B cell (primary cell): ENCODE results near the gene ZNF142. TPM values are rescaled to one million over a fixed set of nuclear protein-coding genes. Genes with fewer than 3 reads are reported as not detected.

ENCODE experiments used
- ATAC-seq: fragments of 200-7000 bp; cut with Tn5 transposase; one replicate; pipeline ENCODE4 v1.10.0; 2021; ENCODE audit warnings: low read depth, mild to moderate bottlenecking, moderate number of reproducible peaks, moderate library complexity
- CTCF ChIA-PET: fragments of 350-600 bp; sonication (Branson Sonifier 250); formaldehyde crosslinking; loops from one replicate; lab custom pipeline; 2021; ENCODE audit warnings: antibody characterized with exemption, inconsistent platforms; lab: Charles Lee
- POLR2A ChIA-PET: fragments of 350-600 bp; sonication (Branson Sonifier 250); formaldehyde crosslinking; loops from one replicate; lab custom pipeline; 2021; ENCODE audit warnings: antibody characterized with exemption; lab: Charles Lee
- DNase-seq: peaks from one replicate; pipeline ENCODE4 v3.0.0; 2013
- H2AFZ ChIP-seq: 2 replicates; pipeline ENCODE4 v1.6.1; 2012; ENCODE audit warnings: mild to moderate bottlenecking, low read depth, low read length; ENCODE audit not compliant: insufficient read depth, poor library complexity, severe bottlenecking
- H3K27ac ChIP-seq, 2 donors: 1 replicate in 1 of 2; 2 replicates in 1 of 2; pipeline ENCODE4 v1.5.1; 2012 to 2013; ENCODE audit warnings: low read length in 2 of 2, mild to moderate bottlenecking in 2 of 2, moderate library complexity in 1 of 2
- H3K27me3 ChIP-seq, 4 experiments: fragments of 200-600 bp in 1 of 4; sonication (generic) in 1 of 4; replicated peaks in 1 of 4; 1 replicate in 2 of 4; 2 replicates in 2 of 4; pipeline versions ENCODE4 v1.6.1 to v1.7.0; 2013 to 2016; ENCODE audit warnings: low read length in 3 of 4, mild to moderate bottlenecking in 2 of 4, mixed read lengths in 1 of 4, moderate library complexity in 1 of 4; ENCODE audit not compliant: insufficient read depth in 4 of 4, control insufficient read depth in 3 of 4; ENCODE audit errors: control extremely low read depth in 1 of 4
- H3K36me3 ChIP-seq, 2 experiments: replicated peaks in 1 of 2; 1 replicate in 1 of 2; 2 replicates in 1 of 2; pipeline versions ENCODE4 v1.6.1 to v1.7.1; 2013; ENCODE audit warnings: low read length in 1 of 2; ENCODE audit not compliant: insufficient read depth in 2 of 2, control insufficient read depth in 1 of 2; ENCODE audit errors: control extremely low read depth in 1 of 2, extremely low read depth in 1 of 2
- H3K4me1 ChIP-seq, 2 donors: fragments of 200-600 bp in 1 of 2; sonication (generic) in 1 of 2; 1 replicate in 1 of 2; 2 replicates in 1 of 2; pipeline versions ENCODE4 v1.5.1 to v1.6.1; 2013 to 2017; ENCODE audit warnings: low read length in 2 of 2; ENCODE audit not compliant: control insufficient read depth in 2 of 2, insufficient read depth in 2 of 2
- H3K4me2 ChIP-seq: replicated peaks from 2 replicates; pipeline ENCODE3; 2012; ENCODE audit warnings: mild to moderate bottlenecking, low read depth, low read length; ENCODE audit not compliant: poor library complexity, severe bottlenecking
- H3K4me3 ChIP-seq, 5 experiments: fragments of 200-600 bp in 1 of 5; sonication (generic) in 1 of 5; 1 replicate in 3 of 5; 2 replicates in 2 of 5; pipeline versions ENCODE4 v1.5.1 to v1.7.0; 2011 to 2016; ENCODE audit warnings: low read length in 4 of 5, mild to moderate bottlenecking in 4 of 5, low read depth in 2 of 5, control low read depth in 1 of 5, moderate library complexity in 1 of 5; ENCODE audit not compliant: insufficient read depth in 1 of 5; ENCODE audit errors: control extremely low read depth in 1 of 5, extremely low read depth in 1 of 5
- H3K79me2 ChIP-seq: fragments of 200-600 bp; sonication (generic); one replicate; pipeline ENCODE4 v1.6.0; 2016; ENCODE audit warnings: low read length; ENCODE audit not compliant: control insufficient read depth, insufficient read depth
- H3K9ac ChIP-seq: fragments of 200-600 bp; sonication (generic); 2 replicates; pipeline ENCODE4 v1.6.1; 2017; ENCODE audit warnings: mild to moderate bottlenecking, low read length, moderate library complexity
- H3K9me3 ChIP-seq, 3 donors: one replicate each; pipeline versions ENCODE4 v1.6.1 to v1.7.1; 2013; ENCODE audit warnings: low read length in 2 of 3; ENCODE audit not compliant: control insufficient read depth in 2 of 3, insufficient read depth in 1 of 3; ENCODE audit errors: control extremely low read depth in 1 of 3
- H4K20me1 ChIP-seq: 2 replicates; pipeline ENCODE4 v1.6.0; 2012; ENCODE audit warnings: mild to moderate bottlenecking, low read length; ENCODE audit not compliant: insufficient read depth, control insufficient read depth, poor library complexity, severe bottlenecking
- H3K27ac Mint-ChIP-seq: one replicate; pipeline ENCODE4 v1.8.0; 2021; ENCODE audit warnings: mixed read lengths
- H3K27me3 Mint-ChIP-seq: one replicate; pipeline ENCODE4 v1.8.0; 2021; ENCODE audit warnings: mixed read lengths
- H3K4me1 Mint-ChIP-seq: one replicate; pipeline ENCODE4 v1.8.0; 2021; ENCODE audit warnings: mixed read lengths
- H3K4me3 Mint-ChIP-seq: one replicate; pipeline ENCODE4 v1.8.0; 2021; ENCODE audit warnings: mixed read lengths
- H3K9me3 Mint-ChIP-seq: one replicate; pipeline ENCODE4 v1.8.0; 2022; ENCODE audit warnings: mixed read lengths; ENCODE audit not compliant: insufficient read depth
- EZH2 ChIP-seq: IDR thresholded peaks from 2 replicates; pipeline ENCODE4 v1.6.1; 2012; ENCODE audit warnings: borderline replicate concordance, low read depth, mild to moderate bottlenecking, moderate library complexity, low read length; ENCODE audit not compliant: insufficient read depth, poor library complexity, severe bottlenecking
- WGBS: methylation state at CpG from one replicate; pipeline ENCODE4 v1.1.5; 2013; ENCODE audit warnings: missing lambda C conversion rate; ENCODE audit not compliant: insufficient coverage; 5-methylcytosine and 5-hydroxymethylcytosine counted together
- intact Hi-C: fragments of 100-400 bp; cut with micrococcal nuclease; formaldehyde crosslinking; loops from one replicate; pipeline ENCODE4 v1.10.0; 2022
- polyA plus RNA-seq: library from polyadenylated mRNA; depleted of rRNA; stranded (reverse); fragments of >200 nt; gene quantifications from 2 replicates; pipeline ENCODE4 v1.2.3, GENCODE V29; 2012
- total RNA-seq, 2 donors: library from RNA; stranded (reverse); fragments of 120-200 nt in 1 of 2; gene quantifications; 1 replicate in 1 of 2; 2 replicates in 1 of 2; pipeline versions ENCODE4 v1.2.3 to v1.2.4, GENCODE V29; 2013 to 2022
- TF ChIP-seq, protein P1 (sequence below): fragments of 200-600 bp; IDR thresholded peaks from one replicate; pipeline ENCODE4 v1.8.0; 2022; ENCODE audit warnings: antibody characterized with exemption, mild to moderate bottlenecking

Gene ZNF142
- total and polyA plus RNA-seq, 2 donors (not counting 1 experiment from before 2014, with no cell fraction given) = 26.7 to 51.1 TPM

DNA sequence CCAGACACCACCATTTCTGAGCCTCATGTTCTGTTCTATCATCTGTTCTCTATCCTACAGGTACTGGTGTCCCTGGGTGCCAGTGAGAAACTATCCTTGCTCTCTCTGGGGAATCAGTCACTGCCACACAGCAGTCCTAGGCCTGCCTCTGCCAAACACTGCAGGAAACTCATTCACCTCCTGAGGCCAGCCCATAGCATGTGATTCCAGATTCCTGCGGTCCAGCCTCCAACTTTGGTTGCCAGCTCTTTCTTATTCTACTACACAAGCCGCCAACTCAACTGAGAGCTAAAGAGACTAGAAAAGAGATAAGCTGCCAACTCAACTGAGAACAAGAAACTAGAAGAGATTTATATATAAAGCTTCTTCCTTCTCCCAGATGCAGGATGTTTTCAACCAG, 42.4 kb upstream of the ZNF142 start:
- Mint-ChIP-seq H3K9me3 (no peaks in the 10 kb centered on the region), H3K4me1 (no peaks in the 10 kb centered on the region), H3K27me3 (no peaks in the 10 kb centered on the region), H3K4me3 (no peak overlapping the region), H3K27ac (no peak overlapping the region)
- Histone ChIP-seq H3K4me1 (no peaks in the 10 kb centered on the region), H3K27ac (no peak overlapping the region), H3K4me2 (no peak overlapping the region), H3K4me3 (no peak overlapping the region), H3K27me3 (no peaks in the 10 kb centered on the region), H3K9ac (no peak overlapping the region), H4K20me1 (no peaks in the 10 kb centered on the region), H3K36me3 (peaks cover 0 to 4% of the 10 kb centered on the region in 2 experiments), H3K9me3 (no peaks in the 10 kb centered on the region), H2AFZ (no peak overlapping the region), H3K79me2 (no peaks in the 10 kb centered on the region)
- ChIA-PET POLR2A (no interaction called here), CTCF (no interaction called here)
- 100% methylated on average over 1 of the region's 2 CpGs for WGBS
- ATAC-seq (no peak), DNase-seq (no peak)
- TF ChIP-seq, protein P1, sequence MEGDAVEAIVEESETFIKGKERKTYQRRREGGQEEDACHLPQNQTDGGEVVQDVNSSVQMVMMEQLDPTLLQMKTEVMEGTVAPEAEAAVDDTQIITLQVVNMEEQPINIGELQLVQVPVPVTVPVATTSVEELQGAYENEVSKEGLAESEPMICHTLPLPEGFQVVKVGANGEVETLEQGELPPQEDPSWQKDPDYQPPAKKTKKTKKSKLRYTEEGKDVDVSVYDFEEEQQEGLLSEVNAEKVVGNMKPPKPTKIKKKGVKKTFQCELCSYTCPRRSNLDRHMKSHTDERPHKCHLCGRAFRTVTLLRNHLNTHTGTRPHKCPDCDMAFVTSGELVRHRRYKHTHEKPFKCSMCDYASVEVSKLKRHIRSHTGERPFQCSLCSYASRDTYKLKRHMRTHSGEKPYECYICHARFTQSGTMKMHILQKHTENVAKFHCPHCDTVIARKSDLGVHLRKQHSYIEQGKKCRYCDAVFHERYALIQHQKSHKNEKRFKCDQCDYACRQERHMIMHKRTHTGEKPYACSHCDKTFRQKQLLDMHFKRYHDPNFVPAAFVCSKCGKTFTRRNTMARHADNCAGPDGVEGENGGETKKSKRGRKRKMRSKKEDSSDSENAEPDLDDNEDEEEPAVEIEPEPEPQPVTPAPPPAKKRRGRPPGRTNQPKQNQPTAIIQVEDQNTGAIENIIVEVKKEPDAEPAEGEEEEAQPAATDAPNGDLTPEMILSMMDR = no peak
- no peak for TF ChIP-seq EZH2
- intact Hi-C loops = no loop called here

DNA sequence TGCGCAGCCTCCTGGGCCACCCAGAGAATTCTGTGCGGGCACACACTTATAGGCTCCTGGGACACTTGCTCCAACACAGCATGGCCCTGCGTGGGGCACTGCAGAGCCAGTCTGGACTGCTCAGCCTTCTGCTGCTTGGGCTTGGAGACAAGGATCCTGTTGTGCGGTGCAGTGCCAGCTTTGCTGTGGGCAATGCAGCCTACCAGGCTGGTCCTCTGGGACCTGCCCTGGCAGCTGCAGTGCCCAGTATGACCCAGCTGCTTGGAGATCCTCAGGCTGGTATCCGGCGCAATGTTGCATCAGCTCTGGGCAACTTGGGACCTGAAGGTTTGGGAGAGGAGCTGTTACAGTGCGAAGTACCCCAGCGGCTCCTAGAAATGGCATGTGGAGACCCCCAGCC, 39.5 kb upstream of the ZNF142 start:
- POLR2A ChIA-PET = no interaction called here
- DNase-seq (no peak), ATAC-seq (no peak)
- Histone ChIP-seq H3K4me3 (no peak overlapping the region), H3K36me3 (peaks cover 0 to 8% of the 10 kb centered on the region in 2 experiments), H3K4me2 (no peak overlapping the region), H4K20me1 (no peaks in the 10 kb centered on the region), H3K79me2 (no peaks in the 10 kb centered on the region), H2AFZ (no peak overlapping the region), H3K4me1 (no peaks in the 10 kb centered on the region), H3K9me3 (no peaks in the 10 kb centered on the region), H3K27ac (no peak overlapping the region), H3K9ac (no peak overlapping the region), H3K27me3 (no peaks in the 10 kb centered on the region)
- TF ChIP-seq, protein P1 = no peak
- TF ChIP-seq EZH2 = no peak
- WGBS = 95% methylated on average over 8 of the region's 8 CpGs
- intact Hi-C loops = no loop called here
- H3K4me3 Mint-ChIP-seq = no peak overlapping the region
- H3K9me3 Mint-ChIP-seq = no peaks in the 10 kb centered on the region
- no peak overlapping the region for H3K27ac Mint-ChIP-seq
- H3K4me1 Mint-ChIP-seq = no peaks in the 10 kb centered on the region
- CTCF ChIA-PET = no interaction called here
- no peaks in the 10 kb centered on the region for H3K27me3 Mint-ChIP-seq
